SK-N-SH (cell line): ENCODE measurements around the gene MRPL52.

Experiments used
- EP300 ChIP-seq, 2 experiments: IDR thresholded peaks; 2 replicates each; pipeline versions ENCODE4 v1.4.0 to v1.6.1; 2012; ENCODE audit warnings: borderline replicate concordance in 1 of 2, low read depth in 1 of 2, low read length in 1 of 2
- FOXJ3 ChIP-seq: sonication (generic); formaldehyde crosslinking; IDR thresholded peaks from 2 replicates; pipeline ENCODE4 v1.5.1; 2020; ENCODE audit warnings: mild to moderate bottlenecking, missing genetic modification reagents
- JUND ChIP-seq: IDR thresholded peaks from 2 replicates; pipeline ENCODE4 v1.4.0; 2012
- RCOR1 ChIP-seq: fragments of 150-350 bp; IDR thresholded peaks from 2 replicates; pipeline ENCODE4 v1.6.1; 2017; ENCODE audit warnings: antibody characterized with exemption, low read length
- SIN3A ChIP-seq: IDR thresholded peaks from 2 replicates; pipeline ENCODE4 v1.6.1; 2012; ENCODE audit warnings: low read depth, mild to moderate bottlenecking, low read length, moderate library complexity, borderline replicate concordance
- TF ChIP-seq, protein P1 (sequence below): IDR thresholded peaks from 2 replicates; pipeline ENCODE4 v1.4.0; 2012; ENCODE audit warnings: low read depth
- TF ChIP-seq, protein P2 (sequence below): fragments of 200-600 bp; sonication (generic); IDR thresholded peaks from 2 replicates; pipeline ENCODE4 v1.6.1; 2017; ENCODE audit warnings: antibody characterized with exemption, mild to moderate bottlenecking, moderate library complexity
- TF ChIP-seq, protein P3 (sequence below): IDR thresholded peaks from 2 replicates; pipeline ENCODE4 v1.6.1; 2012; ENCODE audit warnings: mild to moderate bottlenecking, low read depth, low read length, moderate library complexity
- TF ChIP-seq, protein P4 (sequence below): IDR thresholded peaks from 2 replicates; pipeline ENCODE4 v1.4.0; 2012; ENCODE audit warnings: low read depth, borderline replicate concordance

DNA sequence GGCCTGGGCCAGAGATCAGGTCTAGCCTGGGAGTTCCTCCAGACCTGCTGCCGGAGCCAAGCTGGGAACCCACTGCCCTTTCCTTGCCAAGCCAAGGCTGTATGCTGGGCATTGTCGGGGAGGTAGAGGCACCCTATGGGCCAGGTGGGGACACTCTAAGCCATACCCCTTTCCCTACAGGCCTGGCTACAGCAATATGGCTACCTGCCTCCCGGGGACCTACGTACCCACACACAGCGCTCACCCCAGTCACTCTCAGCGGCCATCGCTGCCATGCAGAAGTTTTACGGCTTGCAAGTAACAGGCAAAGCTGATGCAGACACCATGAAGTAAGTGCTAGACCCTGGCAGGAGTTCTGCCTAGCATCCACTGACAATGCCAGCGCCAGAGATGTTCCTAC, 11.6 kb downstream of the MRPL52 start:
- TF ChIP-seq, protein P1, sequence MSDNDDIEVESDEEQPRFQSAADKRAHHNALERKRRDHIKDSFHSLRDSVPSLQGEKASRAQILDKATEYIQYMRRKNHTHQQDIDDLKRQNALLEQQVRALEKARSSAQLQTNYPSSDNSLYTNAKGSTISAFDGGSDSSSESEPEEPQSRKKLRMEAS: no peak
- TF ChIP-seq, protein P2, sequence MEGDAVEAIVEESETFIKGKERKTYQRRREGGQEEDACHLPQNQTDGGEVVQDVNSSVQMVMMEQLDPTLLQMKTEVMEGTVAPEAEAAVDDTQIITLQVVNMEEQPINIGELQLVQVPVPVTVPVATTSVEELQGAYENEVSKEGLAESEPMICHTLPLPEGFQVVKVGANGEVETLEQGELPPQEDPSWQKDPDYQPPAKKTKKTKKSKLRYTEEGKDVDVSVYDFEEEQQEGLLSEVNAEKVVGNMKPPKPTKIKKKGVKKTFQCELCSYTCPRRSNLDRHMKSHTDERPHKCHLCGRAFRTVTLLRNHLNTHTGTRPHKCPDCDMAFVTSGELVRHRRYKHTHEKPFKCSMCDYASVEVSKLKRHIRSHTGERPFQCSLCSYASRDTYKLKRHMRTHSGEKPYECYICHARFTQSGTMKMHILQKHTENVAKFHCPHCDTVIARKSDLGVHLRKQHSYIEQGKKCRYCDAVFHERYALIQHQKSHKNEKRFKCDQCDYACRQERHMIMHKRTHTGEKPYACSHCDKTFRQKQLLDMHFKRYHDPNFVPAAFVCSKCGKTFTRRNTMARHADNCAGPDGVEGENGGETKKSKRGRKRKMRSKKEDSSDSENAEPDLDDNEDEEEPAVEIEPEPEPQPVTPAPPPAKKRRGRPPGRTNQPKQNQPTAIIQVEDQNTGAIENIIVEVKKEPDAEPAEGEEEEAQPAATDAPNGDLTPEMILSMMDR: no peak
- no peak for TF ChIP-seq EP300 (IDR thresholded peaks at IDR 0.05; ENCODE audit: borderline replicate concordance in 1 of 2, low read depth in 1 of 2, low read length in 1 of 2)
- TF ChIP-seq, protein P3, sequence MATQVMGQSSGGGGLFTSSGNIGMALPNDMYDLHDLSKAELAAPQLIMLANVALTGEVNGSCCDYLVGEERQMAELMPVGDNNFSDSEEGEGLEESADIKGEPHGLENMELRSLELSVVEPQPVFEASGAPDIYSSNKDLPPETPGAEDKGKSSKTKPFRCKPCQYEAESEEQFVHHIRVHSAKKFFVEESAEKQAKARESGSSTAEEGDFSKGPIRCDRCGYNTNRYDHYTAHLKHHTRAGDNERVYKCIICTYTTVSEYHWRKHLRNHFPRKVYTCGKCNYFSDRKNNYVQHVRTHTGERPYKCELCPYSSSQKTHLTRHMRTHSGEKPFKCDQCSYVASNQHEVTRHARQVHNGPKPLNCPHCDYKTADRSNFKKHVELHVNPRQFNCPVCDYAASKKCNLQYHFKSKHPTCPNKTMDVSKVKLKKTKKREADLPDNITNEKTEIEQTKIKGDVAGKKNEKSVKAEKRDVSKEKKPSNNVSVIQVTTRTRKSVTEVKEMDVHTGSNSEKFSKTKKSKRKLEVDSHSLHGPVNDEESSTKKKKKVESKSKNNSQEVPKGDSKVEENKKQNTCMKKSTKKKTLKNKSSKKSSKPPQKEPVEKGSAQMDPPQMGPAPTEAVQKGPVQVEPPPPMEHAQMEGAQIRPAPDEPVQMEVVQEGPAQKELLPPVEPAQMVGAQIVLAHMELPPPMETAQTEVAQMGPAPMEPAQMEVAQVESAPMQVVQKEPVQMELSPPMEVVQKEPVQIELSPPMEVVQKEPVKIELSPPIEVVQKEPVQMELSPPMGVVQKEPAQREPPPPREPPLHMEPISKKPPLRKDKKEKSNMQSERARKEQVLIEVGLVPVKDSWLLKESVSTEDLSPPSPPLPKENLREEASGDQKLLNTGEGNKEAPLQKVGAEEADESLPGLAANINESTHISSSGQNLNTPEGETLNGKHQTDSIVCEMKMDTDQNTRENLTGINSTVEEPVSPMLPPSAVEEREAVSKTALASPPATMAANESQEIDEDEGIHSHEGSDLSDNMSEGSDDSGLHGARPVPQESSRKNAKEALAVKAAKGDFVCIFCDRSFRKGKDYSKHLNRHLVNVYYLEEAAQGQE: no peak
- TF ChIP-seq FOXJ3 (CRISPR knock-in tag): no peak
- TF ChIP-seq, protein P4, sequence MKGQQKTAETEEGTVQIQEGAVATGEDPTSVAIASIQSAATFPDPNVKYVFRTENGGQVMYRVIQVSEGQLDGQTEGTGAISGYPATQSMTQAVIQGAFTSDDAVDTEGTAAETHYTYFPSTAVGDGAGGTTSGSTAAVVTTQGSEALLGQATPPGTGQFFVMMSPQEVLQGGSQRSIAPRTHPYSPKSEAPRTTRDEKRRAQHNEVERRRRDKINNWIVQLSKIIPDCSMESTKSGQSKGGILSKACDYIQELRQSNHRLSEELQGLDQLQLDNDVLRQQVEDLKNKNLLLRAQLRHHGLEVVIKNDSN: no peak
- TF ChIP-seq RCOR1: no peak
- no peak for TF ChIP-seq SIN3A
- no peak for TF ChIP-seq JUND
